SK-N-SH (cell line): ENCODE measurements around the gene CPED1. TPM values are rescaled to one million over a fixed set of nuclear protein-coding genes. Genes with fewer than 3 reads are reported as not detected.

ENCODE experiments used
- CTCF ChIA-PET: fragments of 300-600, 350-600 bp; formaldehyde crosslinking; extraction: SDS; loops from one replicate; lab custom pipeline; 2021; lab: Yijun Ruan, JAX
- POLR2A ChIA-PET: fragments of 350-600 bp; sonication (Branson Sonifier 250); formaldehyde crosslinking; extraction: SDS; loops from one replicate; lab custom pipeline; 2020; ENCODE audit warnings: antibody characterized with exemption, inconsistent platforms; lab: Yijun Ruan, JAX
- DNase-seq: peaks from one replicate; pipeline ENCODE4 v3.0.0; 2012
- H2AFZ ChIP-seq: fragments of 200-600 bp; sonication (generic); 2 replicates; pipeline ENCODE4 v1.8.1; 2016; ENCODE audit warnings: antibody characterized with exemption, mild to moderate bottlenecking, low read depth
- H3F3A ChIP-seq: fragments of 200-600 bp; sonication (generic); replicated peaks from 2 replicates; pipeline ENCODE3; 2016; ENCODE audit warnings: antibody characterized with exemption, mild to moderate bottlenecking; ENCODE audit not compliant: insufficient read depth
- H3K27ac ChIP-seq, 2 experiments: fragments of 200-500 bp in 1 of 2; fragments of 200-600 bp in 1 of 2; sonication (Bioruptor generic) in 1 of 2; sonication (generic), shearing (Covaris generic) in 1 of 2; 2 replicates each; pipeline versions ENCODE4 v1.5.1 to v1.6.1; 2014 to 2016; ENCODE audit warnings: low read depth in 2 of 2, inconsistent platforms in 1 of 2, low read length in 1 of 2, mild to moderate bottlenecking in 1 of 2, mixed read lengths in 1 of 2
- H3K27me3 ChIP-seq: fragments of 200-600 bp; sonication (generic), shearing (Covaris generic); 2 replicates; pipeline ENCODE4 v1.6.1; 2016; ENCODE audit warnings: mixed run types; ENCODE audit not compliant: insufficient read depth
- H3K36me3 ChIP-seq, 2 experiments: fragments of 200-500 bp in 1 of 2; fragments of 200-600 bp in 1 of 2; sonication (Bioruptor generic) in 1 of 2; sonication (generic) in 1 of 2; replicated peaks in 1 of 2; 2 replicates each; pipeline versions ENCODE3 to v1.5.1; 2014 to 2016; ENCODE audit warnings: low read length in 1 of 2, mild to moderate bottlenecking in 1 of 2; ENCODE audit not compliant: insufficient read depth in 2 of 2, control insufficient read depth in 1 of 2
- H3K4me1 ChIP-seq, 2 experiments: fragments of 200-500 bp in 1 of 2; fragments of 200-600 bp in 1 of 2; sonication (Bioruptor generic) in 1 of 2; sonication (generic), shearing (Covaris generic) in 1 of 2; 2 replicates each; pipeline versions ENCODE4 v1.5.1 to v1.6.1; 2014 to 2016; ENCODE audit warnings: low read depth in 1 of 2, low read length in 1 of 2, mixed run types in 1 of 2; ENCODE audit not compliant: insufficient read depth in 2 of 2, control insufficient read depth in 1 of 2
- H3K4me2 ChIP-seq: fragments of 200-600 bp; sonication (generic), shearing (Covaris generic); 2 replicates; pipeline ENCODE4 v1.6.1; 2017; ENCODE audit warnings: mixed run types
- H3K4me3 ChIP-seq, 2 experiments: fragments of 200-500 bp in 1 of 2; fragments of 200-600 bp in 1 of 2; sonication (Bioruptor generic) in 1 of 2; sonication (generic), shearing (Covaris generic) in 1 of 2; 2 replicates each; pipeline versions ENCODE4 v1.5.1 to v1.8.1; 2014 to 2016; ENCODE audit warnings: low read depth in 2 of 2, inconsistent platforms in 1 of 2, low read length in 1 of 2, mild to moderate bottlenecking in 1 of 2, mixed read lengths in 1 of 2, moderate library complexity in 1 of 2
- H3K79me2 ChIP-seq: fragments of 200-600 bp; sonication (generic); 2 replicates; pipeline ENCODE4 v1.8.1; 2017; ENCODE audit warnings: mild to moderate bottlenecking; ENCODE audit not compliant: insufficient read depth
- H3K9ac ChIP-seq: fragments of 200-600 bp; sonication (generic); 2 replicates; pipeline ENCODE4 v1.6.1; 2017; ENCODE audit warnings: mixed run types
- H3K9me2 ChIP-seq: fragments of 200-600 bp; sonication (generic); 2 replicates; pipeline ENCODE4 v1.6.1; 2017; ENCODE audit warnings: mixed run types
- H3K9me3 ChIP-seq: fragments of 200-600 bp; sonication (generic); 2 replicates; pipeline ENCODE4 v1.6.1; 2017; ENCODE audit warnings: mixed run types, mild to moderate bottlenecking, moderate library complexity
- H4K20me1 ChIP-seq: fragments of 200-600 bp; sonication (generic); 2 replicates; pipeline ENCODE4 v1.6.1; 2017; ENCODE audit warnings: mild to moderate bottlenecking, mixed run types; ENCODE audit not compliant: insufficient read depth
- ELF1 ChIP-seq: IDR thresholded peaks from 2 replicates; pipeline ENCODE4 v1.4.0; 2012
- FOSL2 ChIP-seq: IDR thresholded peaks from 2 replicates; pipeline ENCODE4 v1.4.0; 2012; ENCODE audit warnings: low read depth, mild to moderate bottlenecking, moderate library complexity, borderline replicate concordance
- FOXM1 ChIP-seq: IDR thresholded peaks from 2 replicates; pipeline ENCODE4 v1.4.0; 2012; ENCODE audit warnings: low read depth, mild to moderate bottlenecking
- GABPA ChIP-seq: IDR thresholded peaks from 2 replicates; pipeline ENCODE4 v1.4.0; 2012; ENCODE audit warnings: low read depth, mild to moderate bottlenecking
- MEF2A ChIP-seq: IDR thresholded peaks from 2 replicates; pipeline ENCODE4 v1.4.0; 2012; ENCODE audit warnings: low read depth, borderline replicate concordance
- NFIC ChIP-seq: IDR thresholded peaks from 2 replicates; pipeline ENCODE4 v1.4.0; 2012; ENCODE audit warnings: borderline replicate concordance
- RAD21 ChIP-seq: IDR thresholded peaks from 2 replicates; pipeline ENCODE4 v1.6.1; 2012; ENCODE audit warnings: mild to moderate bottlenecking, low read length
- RCOR1 ChIP-seq: fragments of 150-350 bp; IDR thresholded peaks from 2 replicates; pipeline ENCODE4 v1.6.1; 2017; ENCODE audit warnings: antibody characterized with exemption, low read length
- RXRA ChIP-seq: IDR thresholded peaks from 2 replicates; pipeline ENCODE4 v1.4.0; 2012; ENCODE audit warnings: low read depth, mild to moderate bottlenecking, borderline replicate concordance
- SIN3A ChIP-seq: IDR thresholded peaks from 2 replicates; pipeline ENCODE4 v1.6.1; 2012; ENCODE audit warnings: low read depth, mild to moderate bottlenecking, low read length, moderate library complexity, borderline replicate concordance
- SMC3 ChIP-seq: IDR thresholded peaks from 2 replicates; pipeline ENCODE4 v1.6.1; 2012; ENCODE audit warnings: low read depth, low read length, improper control_type of control experiment
- TEAD4 ChIP-seq: IDR thresholded peaks from 2 replicates; pipeline ENCODE4 v1.4.0; 2012; ENCODE audit warnings: mild to moderate bottlenecking, borderline replicate concordance; ENCODE audit not compliant: insufficient read depth
- USF2 ChIP-seq: fragments of 150-350 bp; IDR thresholded peaks from 2 replicates; pipeline ENCODE4 v1.6.1; 2017; ENCODE audit warnings: antibody characterized with exemption, low read length, low read depth, borderline replicate concordance
- YY1 ChIP-seq: IDR thresholded peaks from 2 replicates; pipeline ENCODE4 v1.4.0; 2012; ENCODE audit warnings: low read depth, mild to moderate bottlenecking
- WGBS: methylation state at CpG from one replicate; pipeline ENCODE4 v1.1.6; 2017; ENCODE audit warnings: low lambda C conversion rate; 5-methylcytosine and 5-hydroxymethylcytosine counted together
- polyA plus RNA-seq, 3 experiments: library from polyadenylated mRNA; depleted of rRNA; stranded (reverse); fragments of >200 nt; gene quantifications; 2 replicates each; pipeline ENCODE4 v1.2.3, GENCODE V29; 2012
- TF ChIP-seq, protein P1 (sequence below): IDR thresholded peaks from 2 replicates; pipeline ENCODE4; 2012
- TF ChIP-seq, protein P2 (sequence below): IDR thresholded peaks from 2 replicates; pipeline ENCODE4 v1.4.0; 2012; ENCODE audit warnings: low read depth, borderline replicate concordance
- TF ChIP-seq, protein P3 (sequence below): IDR thresholded peaks from 2 replicates; pipeline ENCODE4 v1.4.0; 2012; ENCODE audit warnings: low read depth
- TF ChIP-seq, protein P4 (sequence below): fragments of 200-600 bp; sonication (generic); IDR thresholded peaks from 2 replicates; pipeline ENCODE4 v1.6.1; 2017; ENCODE audit warnings: antibody characterized with exemption, mild to moderate bottlenecking, moderate library complexity

Gene CPED1
- polyA plus RNA-seq, 1 of the 3 experiments (the other 2 are of a cell fraction): 4.4 TPM

GRCh38 chr7:121334376-121334775 lies 345.9 kb downstream of the CPED1 start:
- ChIA-PET POLR2A (no interaction called here), CTCF (interaction anchor here (1.0 kb wide), 1 partner anchor 198 kb away, joined by 3 read pairs; no protein-coding TSS in a partner anchor)
- DNase-seq: no peak
- Histone ChIP-seq H4K20me1 (no peaks in the 10 kb centered on the region), H3K9me2 (no peaks in the 10 kb centered on the region), H3K27me3 (peaks cover 30% of the 10 kb centered on the region), H3K27ac (no peak overlapping the region), H3F3A (peaks cover 3% of the 10 kb centered on the region), H2AFZ (no peak overlapping the region), H3K4me3 (no peak overlapping the region), H3K79me2 (no peaks in the 10 kb centered on the region), H3K36me3 (no peaks in the 10 kb centered on the region), H3K9me3 (no peaks in the 10 kb centered on the region; the same call in 1 of the 2 replicates), H3K4me1 (peaks cover 12 to 19% of the 10 kb centered on the region in 2 experiments; a peak in 3 of 4 replicates), H3K9ac (no peak overlapping the region), H3K4me2 (no peak overlapping the region)
- TF ChIP-seq SMC3 (no peak), FOXM1 (no peak), RAD21 (no peak), GABPA (no peak), USF2 (no peak), SIN3A (no peak), FOSL2 (no peak), RXRA (no peak), RCOR1 (no peak), TEAD4 (no peak), NFIC (no peak), ELF1 (no peak), YY1 (no peak), MEF2A (no peak)
- TF ChIP-seq, protein P1, sequence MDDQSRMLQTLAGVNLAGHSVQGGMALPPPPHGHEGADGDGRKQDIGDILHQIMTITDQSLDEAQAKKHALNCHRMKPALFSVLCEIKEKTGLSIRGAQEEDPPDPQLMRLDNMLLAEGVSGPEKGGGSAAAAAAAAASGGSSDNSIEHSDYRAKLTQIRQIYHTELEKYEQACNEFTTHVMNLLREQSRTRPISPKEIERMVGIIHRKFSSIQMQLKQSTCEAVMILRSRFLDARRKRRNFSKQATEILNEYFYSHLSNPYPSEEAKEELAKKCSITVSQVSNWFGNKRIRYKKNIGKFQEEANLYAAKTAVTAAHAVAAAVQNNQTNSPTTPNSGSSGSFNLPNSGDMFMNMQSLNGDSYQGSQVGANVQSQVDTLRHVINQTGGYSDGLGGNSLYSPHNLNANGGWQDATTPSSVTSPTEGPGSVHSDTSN: no peak
- TF ChIP-seq, protein P2, sequence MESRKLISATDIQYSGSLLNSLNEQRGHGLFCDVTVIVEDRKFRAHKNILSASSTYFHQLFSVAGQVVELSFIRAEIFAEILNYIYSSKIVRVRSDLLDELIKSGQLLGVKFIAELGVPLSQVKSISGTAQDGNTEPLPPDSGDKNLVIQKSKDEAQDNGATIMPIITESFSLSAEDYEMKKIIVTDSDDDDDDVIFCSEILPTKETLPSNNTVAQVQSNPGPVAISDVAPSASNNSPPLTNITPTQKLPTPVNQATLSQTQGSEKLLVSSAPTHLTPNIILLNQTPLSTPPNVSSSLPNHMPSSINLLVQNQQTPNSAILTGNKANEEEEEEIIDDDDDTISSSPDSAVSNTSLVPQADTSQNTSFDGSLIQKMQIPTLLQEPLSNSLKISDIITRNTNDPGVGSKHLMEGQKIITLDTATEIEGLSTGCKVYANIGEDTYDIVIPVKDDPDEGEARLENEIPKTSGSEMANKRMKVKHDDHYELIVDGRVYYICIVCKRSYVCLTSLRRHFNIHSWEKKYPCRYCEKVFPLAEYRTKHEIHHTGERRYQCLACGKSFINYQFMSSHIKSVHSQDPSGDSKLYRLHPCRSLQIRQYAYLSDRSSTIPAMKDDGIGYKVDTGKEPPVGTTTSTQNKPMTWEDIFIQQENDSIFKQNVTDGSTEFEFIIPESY: no peak
- TF ChIP-seq, protein P3, sequence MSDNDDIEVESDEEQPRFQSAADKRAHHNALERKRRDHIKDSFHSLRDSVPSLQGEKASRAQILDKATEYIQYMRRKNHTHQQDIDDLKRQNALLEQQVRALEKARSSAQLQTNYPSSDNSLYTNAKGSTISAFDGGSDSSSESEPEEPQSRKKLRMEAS: no peak
- TF ChIP-seq, protein P4, sequence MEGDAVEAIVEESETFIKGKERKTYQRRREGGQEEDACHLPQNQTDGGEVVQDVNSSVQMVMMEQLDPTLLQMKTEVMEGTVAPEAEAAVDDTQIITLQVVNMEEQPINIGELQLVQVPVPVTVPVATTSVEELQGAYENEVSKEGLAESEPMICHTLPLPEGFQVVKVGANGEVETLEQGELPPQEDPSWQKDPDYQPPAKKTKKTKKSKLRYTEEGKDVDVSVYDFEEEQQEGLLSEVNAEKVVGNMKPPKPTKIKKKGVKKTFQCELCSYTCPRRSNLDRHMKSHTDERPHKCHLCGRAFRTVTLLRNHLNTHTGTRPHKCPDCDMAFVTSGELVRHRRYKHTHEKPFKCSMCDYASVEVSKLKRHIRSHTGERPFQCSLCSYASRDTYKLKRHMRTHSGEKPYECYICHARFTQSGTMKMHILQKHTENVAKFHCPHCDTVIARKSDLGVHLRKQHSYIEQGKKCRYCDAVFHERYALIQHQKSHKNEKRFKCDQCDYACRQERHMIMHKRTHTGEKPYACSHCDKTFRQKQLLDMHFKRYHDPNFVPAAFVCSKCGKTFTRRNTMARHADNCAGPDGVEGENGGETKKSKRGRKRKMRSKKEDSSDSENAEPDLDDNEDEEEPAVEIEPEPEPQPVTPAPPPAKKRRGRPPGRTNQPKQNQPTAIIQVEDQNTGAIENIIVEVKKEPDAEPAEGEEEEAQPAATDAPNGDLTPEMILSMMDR: no peak
- 95% methylated on average over 4 of the region's 4 CpGs for WGBS
